Psoas muscle (tissue), 8 donors: ENCODE measurements around the gene FOSL1. TPM values are rescaled to one million over a fixed set of nuclear protein-coding genes. Genes with fewer than 3 reads are reported as not detected.

Source experiments
- ATAC-seq, 4 donors: fragments of 200-7000 bp; cut with Tn5 transposase; one replicate each; pipeline ENCODE4 v1.9.1; 2020; ENCODE audit warnings: moderate library complexity in 3 of 4, mild to moderate bottlenecking in 2 of 4
- DNase-seq, 2 donors: peaks; one replicate each; pipeline ENCODE4 v3.0.0-alpha.2; 2020
- H3K27ac ChIP-seq: fragments of 200-600 bp; one replicate; pipeline ENCODE4 v1.8.0; 2022
- H3K27me3 ChIP-seq, 3 donors: fragments of 200-600 bp in 1 of 3; one replicate each; pipeline versions ENCODE4 v1.6.1 to v1.8.0; 2013 to 2022; ENCODE audit warnings: low read length in 2 of 3, mild to moderate bottlenecking in 2 of 3, moderate library complexity in 1 of 3; ENCODE audit not compliant: insufficient read depth in 3 of 3
- H3K36me3 ChIP-seq, 2 donors: fragments of 200-600 bp in 1 of 2; one replicate each; pipeline versions ENCODE4 v1.6.1 to v1.8.0; 2013 to 2022; ENCODE audit warnings: low read depth in 1 of 2, mild to moderate bottlenecking in 1 of 2, moderate library complexity in 1 of 2; ENCODE audit not compliant: insufficient read depth in 1 of 2
- H3K4me1 ChIP-seq: fragments of 200-600 bp; one replicate; pipeline ENCODE4 v1.8.0; 2022
- H3K4me3 ChIP-seq: fragments of 200-600 bp; one replicate; pipeline ENCODE4 v1.8.0; 2022; ENCODE audit warnings: mild to moderate bottlenecking
- H3K9me3 ChIP-seq: fragments of 200-600 bp; one replicate; pipeline ENCODE4 v1.8.0; 2022
- CTCF ChIP-seq: fragments of 200-600 bp; IDR thresholded peaks from one replicate; pipeline ENCODE4 v1.8.0; 2022; ENCODE audit warnings: antibody characterized with exemption
- WGBS, 3 donors: extraction: QIAGEN DNeasy Blood & Tissue Kit; methylation state at CpG; one replicate each; pipeline versions ENCODE4 v1.1.6 to v1.1.7; 2013; 5-methylcytosine and 5-hydroxymethylcytosine counted together
- intact Hi-C, 2 donors: fragments of 100-400 bp; cut with DNase I; formaldehyde crosslinking; loops; one replicate each; pipeline versions ENCODE4 v1.11.0 to v1.14.2; 2022
- polyA plus RNA-seq, 3 donors: library from polyadenylated mRNA; stranded (reverse); fragments of 200-250 nt; gene quantifications; one replicate each; pipeline ENCODE4 v1.2.3, GENCODE V29; 2013
- total RNA-seq, 4 donors: library from RNA; stranded (reverse); fragmentation: NEBNext Ultra II Directional in 2 of 4; extraction: Animal tissue kit (Norgen Biotek cat#: 25700) in 2 of 4; gene quantifications; one replicate each; pipeline versions ENCODE4 v1.2.1 to v1.2.4, GENCODE V29; 2021 to 2023
- donor health status: healthy with polysubstance abuse.
- donor health status: DM: no; HTN: no; CAD: no; lungs with moderate emphysema.
- donor health status: Bipolar disorder and iron deficiency.
- donor health status: healthy.
- donor health status: DM: yes; HTN: yes; CAD: no.
- donor health status: DM: no; HTN: no; CAD: no.
- donor health status: DM: no; HTN: no; CAD: no.
- donor health status: DM: yes; HTN: yes; CAD: no.

Gene FOSL1
- total and polyA plus RNA-seq, 7 donors, result 0.75 to 257 (median 10.4) TPM

- no peak for TF ChIP-seq CTCF
- peak overlapping the region; percentile 100 for H3K4me3 ChIP-seq
- intact Hi-C loops, result loop anchor here in 1 of 2 donors (1.0 kb wide), 1 partner anchor 62 kb away; the partner anchor contains the start of genes C11orf68 and DRAP1
- H3K4me1 ChIP-seq, result peaks cover 17% of the 10 kb centered on the region
- 2% methylated on average over 52 to 57 of the region's 57 CpGs for WGBS, 3 donors
- no peaks in the 10 kb centered on the region for H3K9me3 ChIP-seq
- ATAC-seq, result peak; percentile 13 to 36 (median 22)
- peak; percentile 82 to 90 for DNase-seq
- H3K36me3 ChIP-seq, result peaks cover 7 to 47% of the 10 kb centered on the region in 2 donors
- no peaks in the 10 kb centered on the region for H3K27me3 ChIP-seq
- peak overlapping the region; percentile 99 for H3K27ac ChIP-seq
These were observed 43.3 kb downstream of the FOSL1 start for GRCh38 chr11:65856689-65857499.

GRCh38 chr11:65855927-65856363 lies 44.2 kb downstream of the FOSL1 start:
- DNase-seq (no peak), ATAC-seq (no peak)
- no peak for TF ChIP-seq CTCF
- intact Hi-C loops, result no loop called here
- Histone ChIP-seq H3K4me3 (peak overlapping the region; percentile 100), H3K27me3 (no peaks in the 10 kb centered on the region), H3K27ac (peak overlapping the region; percentile 99), H3K4me1 (peaks cover 7% of the 10 kb centered on the region), H3K36me3 (peaks cover 7 to 53% of the 10 kb centered on the region in 2 donors), H3K9me3 (peaks cover 4% of the 10 kb centered on the region)
- 87 to 90% (median 88%) methylated on average over 15 of the region's 15 CpGs for WGBS, 3 donors

- no peak for DNase-seq
- peaks cover 4% of the 10 kb centered on the region for H3K9me3 ChIP-seq
- intact Hi-C loops, result no loop called here
- H3K4me3 ChIP-seq, result no peak overlapping the region
- H3K4me1 ChIP-seq, result peaks cover 7% of the 10 kb centered on the region
- TF ChIP-seq CTCF, result no peak
- peaks cover 7 to 56% of the 10 kb centered on the region in 2 donors for H3K36me3 ChIP-seq
- no peak overlapping the region for H3K27ac ChIP-seq
- WGBS, 3 donors, result 78 to 87% (median 80%) methylated on average over 15 of the region's 15 CpGs
- no peak for ATAC-seq
- H3K27me3 ChIP-seq, result no peaks in the 10 kb centered on the region
These were observed 45.0 kb downstream of the FOSL1 start for GRCh38 chr11:65854852-65855837.

GRCh38 chr11:65854161-65854592 lies 46.0 kb downstream of the FOSL1 start:
- Histone ChIP-seq H3K4me1 (peaks cover 7% of the 10 kb centered on the region), H3K36me3 (peaks cover 7 to 56% of the 10 kb centered on the region in 2 donors), H3K27me3 (no peaks in the 10 kb centered on the region), H3K9me3 (peaks cover 4% of the 10 kb centered on the region), H3K27ac (no peak overlapping the region), H3K4me3 (no peak overlapping the region)
- ATAC-seq (no peak), DNase-seq (no peak)
- 82 to 89% (median 88%) methylated on average over 4 of the region's 4 CpGs for WGBS, 3 donors
- no peak for TF ChIP-seq CTCF
- intact Hi-C loops, result no loop called here
